ENCODE data around the gene ANO2.

- TF ChIP-seq CTCF (IDR thresholded peaks at IDR 0.05) (no peak), POLR2A (IDR thresholded peaks at IDR 0.05) (no peak)
Measured at GRCh38 chr12:5771756-5772155, 173.3 kb downstream of the ANO2 start.

Measured in uterus (tissue), 2 donors.